NCI-H69 (cell line): ENCODE results near the gene PPP1R16B.

Experiments
- DNase-seq: peaks from one replicate; lab custom pipeline; 2025; lab: John Stamatoyannopoulos, UW

Gene PPP1R16B

DNA sequence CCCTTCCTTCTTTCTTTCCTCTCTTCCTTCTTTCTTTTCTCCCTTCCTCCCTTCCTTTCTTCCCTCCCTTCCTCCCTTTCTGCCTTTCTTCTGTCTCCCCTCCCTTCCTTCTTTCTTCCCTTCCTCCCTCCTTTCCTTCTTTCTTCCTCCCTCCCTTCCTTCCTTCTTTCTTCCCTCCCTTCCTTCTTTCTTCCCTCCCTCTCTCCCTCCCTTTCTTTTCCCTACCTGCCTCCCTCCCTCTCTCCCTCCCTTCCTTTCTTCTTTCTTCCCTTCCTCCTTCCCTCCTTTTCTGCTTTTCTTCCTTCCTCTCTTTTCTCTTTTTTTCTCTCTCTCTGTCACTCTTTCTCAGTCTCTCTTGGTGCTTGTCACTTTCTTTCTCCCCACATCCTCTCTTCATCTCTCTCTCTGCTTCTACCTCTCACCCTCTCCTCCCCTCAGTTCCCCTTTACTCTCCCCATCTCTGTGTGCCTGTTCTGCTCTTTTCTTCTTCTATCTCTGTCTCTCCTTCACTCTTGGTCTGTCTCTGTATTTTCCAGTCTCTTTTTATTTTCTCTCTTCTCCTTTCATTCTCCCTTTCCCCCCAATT, 90.6 kb downstream of the PPP1R16B start:
- DNase-seq = no peak

DNA sequence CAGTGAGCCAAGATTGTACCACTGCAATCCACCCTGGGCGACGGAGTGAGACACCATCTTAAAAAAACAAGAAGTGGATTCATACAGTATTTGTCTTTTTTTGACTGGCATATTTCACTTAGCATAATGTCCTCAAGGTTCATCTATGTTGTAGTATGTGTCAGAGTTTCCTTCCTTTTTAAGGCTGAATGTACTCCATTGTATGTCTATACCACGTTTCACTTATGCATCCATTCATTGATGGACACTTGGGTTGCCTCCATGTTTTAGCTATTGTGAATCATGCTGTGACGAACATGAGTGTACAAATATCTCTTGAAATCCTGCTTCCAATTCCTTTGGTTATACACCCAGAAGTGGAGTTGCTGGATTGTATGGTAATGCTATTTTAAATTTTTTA, 91.8 kb downstream of the PPP1R16B start:
- DNase-seq = no peak

GRCh38 chr20:38900606-38901005, 95.1 kb downstream of the PPP1R16B start:
- no peak for DNase-seq

DNA sequence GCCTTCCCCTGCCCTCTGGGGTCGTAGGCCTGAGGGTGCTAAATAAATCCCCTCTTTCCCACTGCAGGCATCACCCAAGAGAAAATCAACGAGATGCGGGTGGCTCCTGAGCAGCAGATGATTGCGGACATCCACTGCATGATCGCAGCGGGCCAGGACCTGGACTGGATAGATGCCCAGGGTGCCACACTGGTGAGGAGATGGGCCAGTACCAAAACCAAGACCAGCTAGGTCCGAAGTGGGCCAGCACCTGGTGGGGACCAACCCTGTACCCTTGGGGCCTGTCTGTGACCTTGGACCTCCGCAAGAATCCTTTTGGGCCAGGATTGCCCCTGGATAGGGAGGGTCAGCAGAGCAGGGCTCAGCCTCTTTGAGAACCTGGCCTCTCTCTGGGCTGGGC, 97.1 kb downstream of the PPP1R16B start:
- DNase-seq = no peak

DNA sequence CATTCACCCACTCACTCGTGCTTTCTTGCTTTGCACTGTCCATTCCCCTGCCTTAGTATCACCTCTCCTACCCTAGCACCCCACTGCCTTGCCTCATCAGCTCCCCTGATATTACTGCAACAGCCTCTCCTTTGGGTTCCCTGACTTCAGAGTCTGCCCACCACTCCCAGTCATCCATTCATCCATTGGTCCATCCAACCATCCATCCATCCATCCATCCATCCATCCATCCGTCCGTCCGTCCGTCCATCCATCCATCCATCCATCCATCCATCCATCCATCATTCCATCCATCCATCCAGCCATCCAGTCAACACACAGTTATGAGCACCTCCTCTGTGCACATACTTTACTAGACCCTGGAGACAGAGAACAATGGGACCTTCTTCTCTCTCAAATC, 97.8 kb downstream of the PPP1R16B start:
- DNase-seq = no peak

GRCh38 chr20:38905375-38905774, 99.9 kb downstream of the PPP1R16B start:
- no peak for DNase-seq

- no peak for DNase-seq
Measured at GRCh38 chr20:38907918-38908677, 102.6 kb downstream of the PPP1R16B start.

- DNase-seq = no peak
Measured at GRCh38 chr20:38915355-38915754, 109.9 kb downstream of the PPP1R16B start.

DNA sequence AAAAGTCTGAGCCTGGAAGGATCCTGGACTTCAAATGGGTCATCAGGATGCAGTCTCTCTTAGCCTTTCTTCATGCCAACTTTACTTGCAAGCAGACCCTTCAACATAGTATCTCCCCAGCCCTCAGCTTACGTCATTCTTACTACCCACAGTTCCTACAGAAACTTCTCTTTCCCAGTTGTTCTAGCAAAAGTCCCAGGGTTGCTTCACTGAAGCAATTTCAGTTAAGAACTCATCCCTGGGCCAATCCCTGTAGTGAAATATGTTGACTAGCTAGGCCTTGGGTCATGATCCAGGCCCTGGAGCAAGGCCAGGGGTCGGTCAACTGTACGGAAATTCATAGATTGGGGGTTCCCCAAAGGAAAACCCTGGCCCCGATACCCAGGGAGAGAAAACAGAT, 112.2 kb downstream of the PPP1R16B start:
- DNase-seq = no peak

DNA sequence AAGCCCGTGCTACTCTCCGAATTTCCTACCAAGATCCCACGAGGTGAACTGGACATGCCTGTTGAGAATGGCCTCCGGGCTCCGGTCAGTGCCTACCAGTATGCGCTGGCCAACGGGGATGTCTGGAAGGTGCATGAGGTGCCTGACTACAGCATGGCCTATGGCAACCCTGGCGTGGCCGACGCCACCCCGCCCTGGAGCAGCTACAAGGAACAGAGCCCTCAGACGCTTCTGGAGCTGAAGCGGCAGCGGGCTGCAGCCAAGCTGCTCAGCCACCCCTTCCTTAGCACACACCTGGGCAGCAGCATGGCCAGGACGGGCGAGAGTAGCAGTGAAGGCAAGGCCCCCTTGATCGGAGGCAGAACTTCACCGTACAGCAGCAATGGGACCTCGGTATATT, 112.7 kb downstream of the PPP1R16B start:
- DNase-seq = no peak

GRCh38 chr20:38919683-38920082, 114.2 kb downstream of the PPP1R16B start:
- no peak for DNase-seq

DNA sequence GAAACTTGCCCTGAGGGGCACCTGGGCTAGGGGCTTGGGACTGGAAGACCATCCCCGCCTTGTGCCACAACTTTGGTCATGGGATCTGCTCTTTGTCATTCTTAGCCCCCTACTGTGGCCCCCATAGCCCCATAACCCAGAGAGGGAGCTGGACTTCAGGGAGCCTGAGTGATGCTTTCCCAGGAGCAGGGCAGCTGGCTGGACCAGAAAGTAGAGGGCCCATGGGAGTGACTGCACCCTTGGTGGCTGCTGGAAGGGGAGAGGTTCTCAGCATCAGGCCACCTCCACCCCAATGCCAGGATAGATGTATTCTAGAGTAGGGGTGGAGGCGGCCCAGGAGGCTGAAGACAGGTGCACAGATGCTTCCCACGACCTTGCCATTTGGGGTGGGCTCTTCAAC, 114.9 kb downstream of the PPP1R16B start:
- DNase-seq = no peak

- DNase-seq = no peak
Measured at GRCh38 chr20:38920851-38921250, 115.4 kb downstream of the PPP1R16B start.

GRCh38 chr20:38924718-38925117, 119.2 kb downstream of the PPP1R16B start:
- no peak for DNase-seq

- peak; percentile 97 for DNase-seq
Measured at GRCh38 chr20:38926142-38926933, 120.8 kb downstream of the PPP1R16B start, which contains the start of gene FAM83D. FAM83D (plus strand) TSS chr20:38926417; CDS start chr20:38926443, 26 bp downstream.

DNA sequence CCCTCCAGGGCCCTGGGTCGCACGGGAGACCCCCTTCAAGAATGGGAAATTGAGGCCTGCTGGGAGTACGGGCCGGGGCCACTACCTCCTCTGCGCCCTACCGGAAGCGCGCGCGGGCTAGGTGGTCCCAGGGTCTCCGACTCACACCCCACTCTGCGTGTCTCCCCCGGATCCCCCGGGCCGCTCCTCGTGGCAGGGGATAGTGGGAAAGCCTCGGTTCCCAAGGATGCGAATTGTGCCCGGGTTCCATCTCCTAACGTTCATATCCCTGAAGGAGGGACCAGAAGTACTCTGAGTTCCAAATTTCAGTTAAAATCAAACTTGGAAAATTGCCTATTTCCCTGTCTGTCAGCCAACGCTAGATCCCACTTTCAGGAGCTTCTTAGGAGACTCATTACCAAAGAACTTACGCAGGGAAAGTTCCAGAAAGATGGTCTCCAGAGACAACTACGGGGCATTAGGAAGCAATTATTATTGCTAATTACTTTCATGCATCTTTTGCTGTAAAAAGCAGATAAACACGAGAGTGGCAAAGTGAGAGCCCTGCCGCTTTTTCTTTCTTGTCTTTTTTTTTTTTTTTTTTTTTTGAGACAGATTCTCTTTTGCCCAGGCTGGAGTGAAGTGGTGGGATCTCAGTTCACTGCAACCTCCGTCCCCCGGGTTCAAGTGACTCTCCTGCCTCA, 121.6 kb downstream of the PPP1R16B start:
- peak; percentile 34 for DNase-seq

GRCh38 chr20:38927902-38928578, 122.5 kb downstream of the PPP1R16B start:
- peak; percentile 20 for DNase-seq

DNA sequence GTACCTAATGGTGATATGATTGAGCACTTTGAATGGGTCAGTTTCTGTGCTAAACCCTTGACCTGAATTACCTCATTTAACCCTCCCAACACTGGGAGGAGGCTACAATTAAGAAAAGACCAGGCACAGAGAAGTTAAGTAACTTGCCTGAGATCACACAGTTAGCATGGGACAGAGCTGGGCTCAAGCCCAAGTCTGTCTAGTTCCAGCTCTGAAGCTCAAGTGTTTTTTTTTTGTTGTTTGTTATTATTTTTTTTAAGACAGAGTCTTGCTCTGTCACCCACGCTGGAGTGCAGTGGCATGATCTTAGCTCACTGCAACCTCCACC, 124.7 kb downstream of the PPP1R16B start:
- no peak for DNase-seq

DNA sequence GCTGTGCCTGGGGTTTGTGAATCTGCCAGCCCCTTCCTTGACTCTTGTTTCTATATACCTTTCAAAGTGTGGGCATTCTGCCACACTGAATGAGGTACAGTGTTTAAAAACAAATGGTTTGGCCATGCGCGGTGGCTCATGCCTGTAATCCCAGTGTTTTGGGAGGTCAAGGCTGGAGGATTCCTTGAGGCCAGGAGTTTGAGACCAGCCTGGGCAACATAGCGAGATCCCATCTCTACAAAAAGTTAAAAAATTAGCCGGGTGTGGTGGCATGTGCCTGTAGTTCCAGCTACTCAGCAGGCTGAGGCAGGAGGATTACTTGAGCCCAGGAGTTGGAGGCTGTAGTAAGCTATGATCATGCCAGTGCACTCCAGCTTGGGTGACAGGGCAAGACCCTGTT, 126.5 kb downstream of the PPP1R16B start:
- no peak for DNase-seq

DNA sequence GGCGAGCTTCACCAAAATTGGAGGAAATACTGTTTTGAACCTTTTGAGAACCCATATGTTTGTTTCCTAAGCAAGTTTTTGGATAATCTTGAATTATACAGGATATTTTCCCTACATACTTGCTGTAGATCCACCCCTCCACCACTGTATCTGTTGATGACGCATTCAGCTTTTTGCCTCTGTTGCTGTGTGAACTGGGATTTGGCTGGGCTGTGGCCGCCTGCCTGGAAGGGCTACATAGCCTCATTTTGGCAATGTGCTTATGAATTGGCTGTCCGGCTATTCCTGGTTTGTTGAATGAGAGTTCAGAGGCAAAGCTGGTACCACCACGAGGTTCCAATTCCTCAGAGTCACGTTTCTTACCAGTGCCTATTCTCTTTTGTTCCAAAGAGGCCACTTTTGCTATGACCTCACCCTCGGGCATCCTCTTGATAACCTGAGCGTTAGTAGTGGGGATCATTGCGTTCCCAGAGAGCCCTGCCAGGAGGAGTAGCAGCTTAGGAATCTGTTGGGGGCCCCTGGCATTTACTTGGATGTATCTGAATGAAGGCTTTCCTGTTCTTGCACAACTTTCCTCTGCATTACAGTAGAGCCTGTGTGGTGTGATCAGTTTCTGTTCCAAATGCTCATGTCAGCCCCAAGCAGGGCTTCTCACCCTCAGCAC, 127.1 kb downstream of the PPP1R16B start:
- DNase-seq = no peak

DNA sequence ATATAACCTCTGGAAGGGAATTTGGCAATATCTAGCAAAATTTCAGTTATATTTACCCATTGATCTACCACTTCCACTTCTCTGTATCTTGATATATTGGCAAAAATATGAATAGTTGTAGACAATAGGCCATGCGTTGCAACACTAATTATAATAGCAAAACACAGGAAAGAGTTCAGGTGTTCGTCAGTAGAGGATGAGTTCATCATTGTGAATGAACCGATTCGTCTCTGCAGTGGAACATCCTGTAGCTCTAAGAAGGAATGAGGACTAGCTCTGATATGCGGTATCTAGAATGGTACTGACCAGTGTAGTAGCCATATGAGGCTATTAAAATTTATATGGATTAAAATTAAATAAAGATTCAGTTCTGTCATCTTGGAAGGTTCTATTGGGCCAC, 129.0 kb downstream of the PPP1R16B start:
- DNase-seq = no peak
